GM10266 (cell line): ENCODE measurements around the gene COL20A1.

Source experiments
- DNase-seq: peaks from one replicate; pipeline ENCODE4 v3.0.0; 2012; ENCODE audit errors: extremely low spot score
- CTCF ChIP-seq: IDR thresholded peaks from 2 replicates; pipeline ENCODE4 v1.5.1; 2012; ENCODE audit warnings: mild to moderate bottlenecking, low read depth; ENCODE audit not compliant: control insufficient read depth, insufficient read depth; ENCODE audit errors: missing control alignments

The COL20A1 gene

GRCh38 chr20:63307538-63308217, 14.7 kb downstream of the COL20A1 start:
- TF ChIP-seq CTCF: no peak
- no peak for DNase-seq

DNA sequence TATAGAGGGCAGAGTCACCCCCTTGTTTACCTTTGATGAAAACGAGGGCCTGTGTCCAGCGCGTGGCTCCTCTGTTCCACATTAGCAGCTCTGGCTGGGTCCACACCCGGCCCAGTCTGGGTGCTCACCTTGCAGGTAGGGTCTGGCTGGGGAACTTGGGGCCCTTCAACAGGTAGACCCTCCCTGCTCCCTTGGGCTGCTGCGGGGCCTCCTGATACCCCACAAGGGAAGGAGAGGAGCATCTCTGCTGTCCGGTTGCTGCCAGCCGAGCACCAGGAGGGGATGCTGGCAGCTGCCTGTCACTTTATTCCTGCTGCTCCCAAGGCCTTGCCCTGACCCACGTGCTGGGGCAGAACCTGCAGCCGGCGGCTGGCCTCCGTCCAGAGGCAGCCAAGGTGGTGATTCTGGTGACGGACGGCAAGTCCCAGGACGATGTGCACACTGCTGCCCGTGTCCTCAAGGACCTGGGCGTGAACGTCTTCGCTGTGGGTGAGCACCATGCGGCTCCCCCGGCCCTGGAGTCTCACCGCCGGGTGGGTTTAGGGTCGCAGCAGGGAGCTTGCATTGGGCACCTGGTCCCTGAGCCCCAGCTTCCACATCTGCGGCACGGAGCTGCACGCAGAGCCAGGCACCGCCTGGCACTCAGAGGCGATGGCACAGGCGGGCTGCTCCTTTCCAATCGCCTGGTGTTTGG, 15.4 kb downstream of the COL20A1 start:
- TF ChIP-seq CTCF: no peak
- no peak for DNase-seq

GRCh38 chr20:63309261-63310071, 16.5 kb downstream of the COL20A1 start:
- peak; percentile 78 for DNase-seq
- peak; percentile 66 for TF ChIP-seq CTCF

GRCh38 chr20:63310265-63310991, 17.4 kb downstream of the COL20A1 start:
- TF ChIP-seq CTCF: no peak
- no peak for DNase-seq

GRCh38 chr20:63311186-63311832, 18.3 kb downstream of the COL20A1 start:
- TF ChIP-seq CTCF: no peak
- no peak for DNase-seq

DNA sequence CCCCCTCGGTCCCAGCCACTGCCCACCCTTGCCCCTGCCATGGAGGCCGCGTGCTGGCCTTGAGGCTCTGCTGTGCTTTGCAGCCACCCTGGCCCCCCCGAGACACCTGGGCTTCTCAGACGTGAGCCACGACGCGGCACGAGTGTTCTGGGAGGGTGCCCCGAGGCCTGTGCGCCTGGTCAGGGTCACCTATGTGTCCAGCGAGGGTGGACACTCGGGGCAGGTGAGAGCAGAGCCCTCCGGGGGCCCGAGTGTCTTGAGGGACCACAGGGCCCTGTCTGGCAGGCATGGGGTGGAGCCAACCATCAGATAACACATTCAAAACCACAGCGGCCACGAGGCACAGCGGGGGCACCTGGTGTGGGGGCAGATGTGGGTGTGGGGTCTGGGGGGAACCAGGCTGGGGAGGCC, 18.9 kb downstream of the COL20A1 start:
- TF ChIP-seq CTCF: no peak
- DNase-seq: no peak
